ENCODE results near the gene SDR39U1.
"Not testable (repeated sequence)": the region's sequence is repeated elsewhere in the genome, so short reads cannot be mapped to it uniquely, and the experiment has no call there.

SDR39U1 gene, protein sequence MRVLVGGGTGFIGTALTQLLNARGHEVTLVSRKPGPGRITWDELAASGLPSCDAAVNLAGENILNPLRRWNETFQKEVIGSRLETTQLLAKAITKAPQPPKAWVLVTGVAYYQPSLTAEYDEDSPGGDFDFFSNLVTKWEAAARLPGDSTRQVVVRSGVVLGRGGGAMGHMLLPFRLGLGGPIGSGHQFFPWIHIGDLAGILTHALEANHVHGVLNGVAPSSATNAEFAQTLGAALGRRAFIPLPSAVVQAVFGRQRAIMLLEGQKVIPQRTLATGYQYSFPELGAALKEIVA

DNA sequence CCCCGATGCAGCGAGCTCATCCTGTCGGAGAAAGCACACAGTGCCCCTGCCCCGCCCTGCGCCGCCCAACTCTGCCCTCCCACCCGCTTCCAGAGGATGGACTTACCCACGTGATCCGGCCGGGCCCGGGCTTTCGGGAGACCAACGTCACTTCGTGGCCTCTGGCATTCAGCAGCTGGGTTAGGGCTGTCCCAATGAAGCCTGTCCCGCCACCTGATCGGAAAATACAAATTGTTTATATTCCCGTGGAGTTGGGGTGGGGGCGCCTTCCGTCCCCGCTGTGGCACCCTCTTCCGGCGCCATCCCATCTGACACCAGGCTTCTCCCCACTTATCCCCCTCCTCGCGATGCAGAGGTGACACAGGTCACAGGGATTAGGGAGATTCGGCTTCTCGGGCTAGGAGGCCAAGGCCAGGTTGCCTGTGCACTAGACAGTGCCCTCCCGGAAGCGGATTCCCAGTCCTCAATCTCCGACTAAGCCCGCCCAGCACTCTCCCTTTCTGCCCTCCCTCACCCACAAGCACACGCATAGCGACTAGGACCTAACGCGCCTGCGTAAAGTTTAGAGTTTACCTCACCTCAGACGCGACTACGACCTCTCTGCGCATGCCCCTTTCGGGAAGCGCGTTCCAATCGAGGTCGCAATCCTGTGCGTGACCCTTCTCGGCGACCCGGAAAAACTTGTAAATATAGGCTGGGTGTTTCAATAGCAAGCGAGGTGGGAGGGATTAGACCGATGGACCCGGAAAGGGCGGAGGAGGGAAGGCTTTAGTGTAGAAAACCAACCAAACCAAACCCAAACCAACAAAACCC lies at the start of gene SDR39U1:
TSS of gene SDR39U1 (minus strand) at position 537 of the 813 bp plus-strand sequence. CDS start at position 530, 7 bp downstream.
- peak; percentile 97 for DNase-seq

DNA sequence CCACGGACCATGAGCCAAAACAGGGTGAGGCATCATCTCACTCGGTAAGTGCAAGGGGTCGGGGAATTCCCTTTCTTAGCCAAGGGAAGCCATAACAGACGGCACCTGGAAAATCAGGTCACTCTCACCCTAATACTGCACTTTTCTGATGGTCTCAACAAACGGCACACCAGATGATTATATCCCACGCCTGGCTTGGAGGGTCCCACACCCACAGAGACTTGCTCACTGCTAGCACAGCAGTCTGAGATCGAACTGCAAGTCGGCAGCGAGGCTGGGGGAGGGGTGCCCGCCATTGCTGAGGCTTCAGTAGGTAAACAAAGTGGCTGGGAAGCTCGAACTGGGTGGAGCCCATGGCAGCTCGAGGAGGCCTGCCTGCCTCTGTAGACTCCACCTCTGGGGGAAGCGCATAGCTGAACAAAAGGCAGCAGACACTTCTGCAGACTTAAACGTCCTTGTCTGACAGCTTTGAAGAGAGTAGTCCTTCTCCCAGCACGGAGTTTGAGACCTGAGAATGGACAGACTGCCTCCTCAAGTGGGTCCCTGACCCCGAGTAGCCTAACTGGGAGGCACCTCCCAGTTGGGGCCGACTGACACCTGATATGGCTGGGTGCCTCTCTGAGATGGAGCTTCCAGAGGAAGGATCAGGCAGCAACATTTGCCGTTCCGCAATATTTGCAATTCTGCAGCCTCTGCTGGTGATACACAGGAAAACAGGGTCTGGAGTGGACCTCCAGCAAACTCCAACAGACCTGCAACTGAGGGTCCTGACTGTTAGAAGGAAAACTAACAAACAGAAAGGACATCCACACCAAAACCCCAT lies 49.2 kb upstream of the SDR39U1 start:
- not testable (repeated sequence) for DNase-seq

DNA sequence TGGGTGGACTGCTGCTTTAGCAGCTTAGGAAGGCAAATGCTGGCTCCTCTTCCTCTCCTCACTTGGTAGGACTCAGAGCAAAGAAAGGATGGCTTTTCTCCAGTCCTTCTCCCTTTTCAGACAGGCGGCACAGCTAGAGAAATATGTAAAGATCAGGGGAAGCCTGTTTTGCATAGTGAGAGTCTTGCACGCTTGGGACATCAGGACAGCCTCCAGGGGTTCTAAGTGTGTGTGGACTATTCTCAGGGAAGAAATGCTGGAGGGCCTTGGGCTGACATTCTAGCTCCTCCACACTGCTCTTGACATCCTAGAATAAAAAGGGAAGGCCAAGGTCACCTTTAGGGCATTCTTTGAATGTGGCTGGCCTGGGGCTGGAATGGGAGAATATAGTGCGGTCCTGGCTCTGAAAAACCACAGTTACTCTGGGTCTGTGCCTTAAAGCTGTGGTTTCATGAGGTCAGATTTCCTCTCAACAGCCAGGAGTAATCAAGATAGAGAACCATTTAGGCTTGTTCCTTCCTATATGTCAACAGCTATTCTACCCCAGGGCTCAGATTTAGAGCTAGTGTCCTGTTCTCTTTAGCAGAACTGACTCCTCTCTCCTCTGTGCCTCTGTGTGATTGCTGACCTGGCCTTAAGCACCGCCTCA lies 41.2 kb upstream of the SDR39U1 start:
- peak; percentile 26 for DNase-seq

DNA sequence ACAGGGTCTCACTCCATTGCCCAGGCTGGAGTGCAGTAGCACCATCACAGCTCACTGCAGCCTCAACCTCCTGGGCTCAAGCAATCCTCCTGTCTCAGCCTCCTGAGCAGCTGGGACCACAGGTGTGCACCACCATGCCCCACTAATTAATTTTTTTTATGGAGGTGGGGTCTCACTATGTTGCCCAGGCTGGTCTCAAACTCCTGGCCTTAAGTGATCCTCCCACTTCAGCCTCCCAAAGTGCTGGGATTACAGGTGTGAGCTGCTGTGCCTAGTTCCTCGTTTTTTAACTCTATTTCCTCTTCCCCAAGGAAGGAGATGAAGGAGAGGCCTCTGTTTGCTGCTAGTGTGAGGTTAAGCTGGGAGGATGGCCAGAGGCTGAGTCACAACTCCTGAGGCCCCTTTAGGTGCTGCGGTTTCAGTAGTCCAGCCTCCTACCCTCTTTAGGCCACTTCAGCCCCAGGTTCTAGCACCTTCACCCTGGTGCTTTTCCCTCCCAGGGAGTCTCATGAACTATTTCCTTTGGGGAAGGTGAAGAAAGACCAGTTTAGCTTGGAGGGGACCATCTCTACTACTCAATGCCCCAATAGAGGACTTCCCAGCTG lies 40.2 kb upstream of the SDR39U1 start:
- not testable (repeated sequence) for DNase-seq

GRCh38 chr14:24481622-24482324 lies 39.2 kb upstream of the SDR39U1 start:
- DNase-seq = peak; percentile 61

DNA sequence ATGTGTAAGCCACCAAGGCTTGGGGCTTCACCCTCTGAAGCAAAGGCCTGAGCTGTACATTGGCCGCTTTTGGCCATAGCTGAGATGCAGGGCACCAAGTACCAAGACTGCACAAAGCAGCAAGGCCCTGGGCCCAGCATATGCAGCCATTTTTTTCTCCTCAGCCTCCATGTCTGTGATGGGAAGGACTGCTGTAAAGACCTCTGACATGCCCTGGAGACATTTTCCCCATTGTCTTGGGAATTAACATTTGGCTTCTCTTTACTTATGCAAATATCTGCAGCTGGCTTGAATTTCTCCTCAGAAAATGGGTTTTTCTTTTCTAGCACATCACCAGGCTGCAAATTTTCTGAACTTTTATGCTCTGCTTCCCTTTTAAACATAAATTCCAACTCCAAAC lies 37.4 kb upstream of the SDR39U1 start:
- not testable (repeated sequence) for DNase-seq

GRCh38 chr14:24475261-24475660 lies 32.7 kb upstream of the SDR39U1 start:
- no peak for DNase-seq

GRCh38 chr14:24473211-24473610 lies 30.6 kb upstream of the SDR39U1 start:
- DNase-seq = no peak

DNA sequence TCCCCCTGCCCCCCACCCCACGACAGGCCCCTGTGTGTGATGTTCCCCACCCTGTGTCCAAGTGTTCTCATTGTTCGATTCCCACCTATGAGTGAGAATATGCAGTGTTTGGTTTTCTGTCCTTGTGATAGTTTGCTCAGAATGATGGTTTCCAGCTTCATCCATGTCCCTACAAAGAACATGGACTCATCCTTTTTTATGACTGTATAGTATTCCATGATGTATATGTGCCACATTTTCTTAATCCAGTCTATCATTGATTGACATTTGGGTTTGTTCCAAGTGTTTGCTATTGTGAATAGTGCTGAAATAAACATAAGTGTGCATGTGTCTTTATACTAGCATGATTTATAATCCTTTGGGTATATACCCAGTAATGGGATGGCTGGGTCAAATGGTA lies 27.9 kb upstream of the SDR39U1 start:
- DNase-seq = not testable (repeated sequence)

- DNase-seq = no peak
Observed at GRCh38 chr14:24465805-24466204, 23.2 kb upstream of the SDR39U1 start.

- DNase-seq = peak; percentile 40
Observed at GRCh38 chr14:24465368-24465767, 22.8 kb upstream of the SDR39U1 start.

DNA sequence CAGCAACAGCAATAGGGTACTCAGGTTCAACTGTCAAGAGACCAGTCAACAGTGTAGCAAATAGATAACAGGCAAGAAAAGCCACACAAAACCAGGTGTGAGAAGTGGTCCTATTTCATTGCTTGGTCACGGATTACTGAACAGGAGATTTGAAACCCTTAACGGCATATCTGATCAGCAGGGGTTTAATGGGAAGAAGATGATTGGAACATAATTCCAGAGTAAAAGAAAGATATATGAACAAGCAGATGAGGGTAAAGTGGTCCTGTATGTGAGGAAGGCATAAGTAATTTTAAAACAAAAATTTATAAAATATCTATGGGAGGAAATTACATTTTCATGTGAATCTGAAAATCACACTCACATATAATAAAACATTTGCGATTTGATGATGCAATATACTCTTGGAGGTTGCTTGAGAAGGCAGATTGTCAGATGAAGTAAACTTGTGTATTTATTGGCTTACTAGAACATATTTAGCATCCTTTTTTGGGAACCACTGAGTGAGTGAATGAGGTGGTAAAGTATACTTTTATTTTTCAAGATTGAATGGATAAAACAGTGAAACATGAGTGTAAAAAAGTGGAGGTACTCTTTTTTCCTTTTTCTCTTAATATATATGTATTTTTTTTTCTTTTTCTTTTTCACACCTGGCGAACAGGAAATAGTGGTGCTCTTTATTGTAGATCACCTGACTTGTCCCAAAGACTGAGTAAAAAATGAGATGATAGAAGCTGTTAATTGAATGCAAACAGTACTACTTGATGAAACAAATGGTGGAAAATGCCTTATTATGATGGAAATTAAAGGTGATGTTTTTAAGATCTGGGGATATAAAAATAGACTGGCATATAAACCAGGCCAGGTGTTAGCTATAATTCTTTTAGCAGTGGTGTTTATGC lies 21.6 kb upstream of the SDR39U1 start:
- DNase-seq = no peak

GRCh38 chr14:24463017-24463883 lies 20.7 kb upstream of the SDR39U1 start:
- DNase-seq = no peak

DNA sequence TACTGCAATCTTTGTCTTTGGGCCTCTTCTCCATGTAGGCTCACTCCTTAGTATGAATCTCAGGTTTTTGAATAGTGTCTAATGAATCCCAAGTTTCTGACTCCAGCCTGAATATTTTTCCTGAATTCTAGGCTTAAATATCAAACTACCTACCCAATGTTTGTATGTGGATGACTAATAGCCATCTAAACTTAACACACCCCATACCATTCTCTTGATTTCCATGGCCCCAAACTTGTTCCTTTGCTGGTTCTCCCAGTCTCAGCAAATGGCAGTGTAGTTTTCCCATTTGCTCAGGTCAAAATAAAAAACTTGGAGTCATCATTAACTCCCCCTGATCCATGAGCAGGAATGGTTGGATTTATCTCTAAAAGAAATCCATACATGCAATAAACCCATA lies 18.8 kb upstream of the SDR39U1 start:
- DNase-seq = no peak

DNA sequence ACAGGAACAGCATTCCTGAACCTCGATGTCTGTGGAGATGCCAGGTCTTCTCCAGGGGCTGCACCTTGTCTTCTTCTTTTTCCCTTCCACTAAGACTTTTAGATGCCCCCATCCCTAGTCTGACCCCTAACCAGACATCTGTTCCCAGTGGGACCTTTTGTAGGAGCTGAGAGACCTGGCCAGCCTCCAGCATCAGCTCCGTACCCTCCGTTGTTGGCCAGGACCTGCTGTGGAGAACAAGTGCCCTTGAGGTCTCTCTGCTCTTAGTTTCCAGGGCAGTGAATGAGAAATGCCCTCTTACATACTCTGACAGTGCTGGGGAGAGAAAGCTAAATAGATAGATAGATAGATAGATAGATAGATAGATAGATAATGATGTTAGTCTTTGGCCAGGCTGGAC lies 16.8 kb upstream of the SDR39U1 start:
- DNase-seq = no peak

DNA sequence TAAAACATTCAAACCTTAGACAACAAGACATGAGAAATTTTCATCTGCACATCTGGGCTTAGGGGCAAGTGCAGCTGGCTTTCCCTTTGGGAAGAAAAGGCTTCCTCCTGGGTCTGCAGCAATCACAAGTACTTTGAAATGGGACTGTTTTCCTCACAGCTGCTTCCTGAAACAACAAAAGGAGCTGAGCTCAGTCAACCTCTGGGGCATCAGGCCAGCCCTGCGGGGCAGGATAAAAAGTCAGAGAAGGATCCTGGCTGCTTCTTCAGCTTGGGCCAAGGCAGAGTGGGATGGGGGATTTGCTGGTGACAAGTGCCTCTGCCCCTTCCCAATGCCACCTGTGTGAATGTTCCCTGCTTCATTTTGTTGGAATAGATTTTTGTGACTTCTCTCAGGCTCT lies 16.2 kb upstream of the SDR39U1 start:
- DNase-seq = no peak

DNA sequence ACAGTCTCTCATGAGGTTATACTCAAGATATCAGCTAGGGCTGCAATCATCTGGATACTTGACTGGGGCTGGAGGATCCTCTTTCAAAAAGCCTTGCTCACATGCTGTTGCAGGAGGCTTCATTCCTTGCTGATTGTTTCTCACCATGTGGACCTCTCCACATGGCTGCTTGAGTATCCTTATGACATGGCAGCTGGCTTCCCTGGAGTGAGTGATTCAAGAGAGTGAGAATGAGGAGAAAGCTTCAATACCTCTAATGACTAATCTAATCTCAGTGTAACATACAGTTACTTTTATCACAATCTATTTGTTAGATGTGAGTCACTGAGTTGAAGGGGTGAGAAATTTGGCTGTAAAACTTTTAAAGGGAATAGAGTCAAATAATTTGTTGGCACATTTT lies 14.4 kb upstream of the SDR39U1 start:
- no peak for DNase-seq

DNA sequence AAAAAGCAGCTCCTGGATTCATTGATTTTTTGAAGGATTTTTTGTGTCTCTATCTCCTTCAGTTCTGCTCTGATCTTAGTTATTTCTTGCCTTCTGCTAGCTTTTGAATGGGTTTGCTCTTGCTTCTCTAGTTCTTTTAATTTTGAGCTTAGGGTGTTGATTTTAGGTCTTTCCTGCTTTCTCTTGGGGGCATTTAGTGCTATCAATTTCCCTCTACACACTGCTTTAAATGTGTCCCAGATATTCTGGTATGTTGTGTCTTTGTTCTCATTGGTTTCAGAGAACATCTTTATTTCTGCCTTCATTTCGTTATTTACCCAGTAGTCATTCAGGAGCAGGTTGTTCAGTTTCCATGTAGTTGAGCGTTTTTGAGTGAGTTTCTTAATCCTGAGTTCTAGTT lies 8.3 kb upstream of the SDR39U1 start:
- DNase-seq = not testable (repeated sequence)

GRCh38 chr14:24443053-24443665 lies 583 bp upstream of the SDR39U1 start:
- DNase-seq = no peak

All from CD4-positive, alpha-beta T cell treated with Interleukin-17A for 4 hours (primary cell).